GM12878 (cell line): Measurements from ENCODE around the gene ESR1. TPM values are rescaled to one million over a fixed set of nuclear protein-coding genes. Genes with fewer than 3 reads are reported as not detected.

ENCODE experiments used
- ATAC-seq: fragments of 200-7000 bp; cut with Tn5 transposase; 3 replicates; pipeline ENCODE4 v1.9.1; 2020; ENCODE audit warnings: mild to moderate bottlenecking, moderate library complexity
- BruUV-seq: library from RNA; stranded (reverse); fragments of 400-500 nt; replicated peaks from 2 replicates; lab custom pipeline; 2021; lab: Mats Ljungman, UMichigan
- CTCF ChIA-PET: fragments of 300-600 bp; sonication (Branson Sonifier 250); formaldehyde crosslinking; extraction: SDS; loops from one replicate; lab custom pipeline; 2021; ENCODE audit warnings: inconsistent platforms; lab: Yijun Ruan, JAX
- POLR2A ChIA-PET: fragments of 350-600 bp; formaldehyde crosslinking; extraction: SDS; loops from one replicate; lab custom pipeline; 2021; ENCODE audit warnings: inconsistent platforms; lab: Charles Lee
- RAD21 ChIA-PET: fragments of 300-600 bp; sonication (Branson Sonifier 250); formaldehyde crosslinking; loops from one replicate; lab custom pipeline; 2023; ENCODE audit warnings: antibody characterized with exemption; ENCODE audit not compliant: unreplicated experiment; lab: Charles Lee
- SMC1A ChIA-PET: fragments of 300-600 bp; sonication (Branson Sonifier 250); formaldehyde crosslinking; loops from one replicate; lab custom pipeline; 2023; ENCODE audit not compliant: unreplicated experiment, uncharacterized antibody; lab: Charles Lee
- DNase-seq: peaks from one replicate; pipeline ENCODE4 v3.0.0-alpha.2; 2011; ENCODE audit warnings: low read depth, low spot score
- FAIRE-seq: peaks from 3 replicates; lab custom pipeline; 2011; peaks lifted over from hg19 to GRCh38; lab: Jason Lieb, UNC
- H2AFZ ChIP-seq: 2 replicates; pipeline ENCODE4 v1.6.0; 2011; ENCODE audit warnings: low read depth, low read length, control low read depth; ENCODE audit not compliant: control insufficient read depth
- H3K27ac ChIP-seq: 2 replicates; pipeline ENCODE4 v1.5.1; 2011; ENCODE audit warnings: control low read depth; ENCODE audit not compliant: control insufficient read depth, insufficient read depth
- H3K27me3 ChIP-seq, 2 experiments: replicated peaks in 1 of 2; 2 replicates each; pipeline versions ENCODE4 v1.6.0 to v1.6.1; 2011; ENCODE audit warnings: low read length in 1 of 2; ENCODE audit not compliant: control insufficient read depth in 2 of 2, insufficient read depth in 2 of 2
- H3K36me3 ChIP-seq, 2 experiments: 2 replicates each; pipeline ENCODE4 v1.5.1; 2011; ENCODE audit warnings: low read length in 1 of 2; ENCODE audit not compliant: control insufficient read depth in 2 of 2, insufficient read depth in 2 of 2
- H3K4me1 ChIP-seq: 2 replicates; pipeline ENCODE4 v1.6.1; 2011; ENCODE audit warnings: mild to moderate bottlenecking, low read length, moderate library complexity, mixed read lengths; ENCODE audit not compliant: control insufficient read depth, insufficient read depth
- H3K4me2 ChIP-seq: 2 replicates; pipeline ENCODE4 v1.6.0; 2011; ENCODE audit warnings: control low read depth; ENCODE audit not compliant: control insufficient read depth, insufficient read depth
- H3K4me3 ChIP-seq: fragments of 200-600 bp; sonication (generic); 2 replicates; pipeline ENCODE4 v1.5.1; 2016
- H3K79me2 ChIP-seq: 2 replicates; pipeline ENCODE4 v1.6.0; 2011; ENCODE audit warnings: low read length; ENCODE audit not compliant: control insufficient read depth, insufficient read depth
- H3K9ac ChIP-seq: 2 replicates; pipeline ENCODE4 v1.8.0; 2011; ENCODE audit warnings: low read length, control low read depth, mixed read lengths; ENCODE audit not compliant: control insufficient read depth, insufficient read depth
- H3K9me3 ChIP-seq: replicated peaks from 3 replicates; pipeline ENCODE4 v1.5.1; 2011; ENCODE audit warnings: mild to moderate bottlenecking, low read length; ENCODE audit not compliant: control insufficient read depth, insufficient read depth
- H4K20me1 ChIP-seq: 2 replicates; pipeline ENCODE4 v1.6.0; 2011; ENCODE audit not compliant: control insufficient read depth, insufficient read depth
- BACH1 ChIP-seq: fragments of 450-650 bp; IDR thresholded peaks from 2 replicates; pipeline ENCODE4 v1.6.1; 2017; ENCODE audit warnings: mild to moderate bottlenecking, borderline replicate concordance
- BMI1 ChIP-seq: fragments of 450-650 bp; IDR thresholded peaks from 2 replicates; pipeline ENCODE4 v1.6.1; 2016; ENCODE audit warnings: mild to moderate bottlenecking, moderate library complexity, borderline replicate concordance
- MTA2 ChIP-seq: fragments of 450-650 bp; IDR thresholded peaks from 2 replicates; pipeline ENCODE4 v1.6.1; 2016; ENCODE audit warnings: low read depth, mild to moderate bottlenecking, moderate library complexity
- NFIC ChIP-seq: IDR thresholded peaks from 2 replicates; pipeline ENCODE4 v1.6.1; 2012; ENCODE audit warnings: low read depth, mild to moderate bottlenecking, inconsistent platforms, low read length, moderate library complexity
- NR2C1 ChIP-seq: fragments of 450-650 bp; IDR thresholded peaks from 2 replicates; pipeline ENCODE4 v1.6.1; 2017; ENCODE audit warnings: antibody characterized with exemption, mild to moderate bottlenecking, moderate library complexity
- SIX5 ChIP-seq: IDR thresholded peaks from 2 replicates; pipeline ENCODE4 v1.6.1; 2011; ENCODE audit warnings: mild to moderate bottlenecking, low read depth, low read length, moderate library complexity; ENCODE audit not compliant: severe bottlenecking
- STAT1 ChIP-seq: fragments of 450-650 bp; conservative IDR thresholded peaks from 2 replicates; pipeline ENCODE4 v1.6.1; 2014; ENCODE audit warnings: antibody characterized with exemption, mild to moderate bottlenecking
- TBL1XR1 ChIP-seq: IDR thresholded peaks from 2 replicates; pipeline ENCODE4 v1.6.1; 2012; ENCODE audit warnings: low read depth, low read length, improper control_type of control experiment
- WRNIP1 ChIP-seq: IDR thresholded peaks from 2 replicates; pipeline ENCODE4 v1.6.1; 2011; ENCODE audit warnings: low read depth, low read length, improper control_type of control experiment, borderline replicate concordance
- YBX1 ChIP-seq: fragments of 450-650 bp; IDR thresholded peaks from 2 replicates; pipeline ENCODE4 v1.6.1; 2016; ENCODE audit warnings: antibody characterized with exemption
- YY1 ChIP-seq: IDR thresholded peaks from 2 replicates; pipeline ENCODE4 v1.6.1; 2011; ENCODE audit warnings: low read depth, mild to moderate bottlenecking, low read length
- ZZZ3 ChIP-seq: IDR thresholded peaks from 2 replicates; pipeline ENCODE4 v1.6.1; 2011; ENCODE audit warnings: low read depth; ENCODE audit not compliant: control insufficient read depth, insufficient read length
- WGBS: methylation state at CpG from one replicate; pipeline ENCODE4 v1.1.6; 2016; ENCODE audit warnings: low lambda C conversion rate; ENCODE audit not compliant: insufficient replicate concordance, insufficient coverage; ENCODE audit errors: missing lambda C conversion rate; 5-methylcytosine and 5-hydroxymethylcytosine counted together
- in situ Hi-C: fragments of 300-500 bp; cut with MboI; formaldehyde crosslinking; loops from 9 replicates; pipeline ENCODE4 v1.14.3; 2018; ENCODE audit warnings: mixed read lengths
- intact Hi-C: fragments of 100-400 bp; cut with micrococcal nuclease; formaldehyde crosslinking; loops from one replicate; pipeline ENCODE4 v1.14.2; 2022; ENCODE audit not compliant: unreplicated experiment
- polyA plus RNA-seq, 11 experiments: library from polyadenylated mRNA; depleted of rRNA in 4 of 11; unstranded in 6 of 11; stranded (reverse) in 5 of 11; fragments of >200 nt; fragmentation: Nextera tagmentation in 4 of 11; fragmentation: Illumina TruSeq in 1 of 11; extraction: Ambion mirVana in 4 of 11; extraction: Trizol in 1 of 11; gene quantifications; 1 replicate in 1 of 11; 2 replicates in 10 of 11; pipeline versions ENCODE4 v1.2.1 to v1.2.3, GENCODE V29; 2011 to 2016; ENCODE audit warnings: inconsistent platforms in 2 of 11, missing spikeins in 2 of 11, low read depth in 1 of 11
- total RNA-seq, 4 experiments: library from RNA; depleted of rRNA in 3 of 4; stranded (reverse); fragments of >200 nt in 3 of 4; fragmentation: Illumina TruSeq in 1 of 4; extraction: Trizol in 1 of 4; gene quantifications; 2 replicates each; pipeline versions ENCODE4 v1.2.1 to v1.2.3, GENCODE V29; 2013 to 2021
- TF ChIP-seq, protein P1 (sequence below): IDR thresholded peaks from 2 replicates; pipeline ENCODE4 v1.6.1; 2011; ENCODE audit warnings: mild to moderate bottlenecking, low read depth, low read length, moderate library complexity; ENCODE audit not compliant: insufficient replicate concordance
- TF ChIP-seq, protein P2 (sequence below): fragments of 450-650 bp; IDR thresholded peaks from 2 replicates; pipeline ENCODE4 v1.6.1; 2017; ENCODE audit warnings: low read depth, mild to moderate bottlenecking, moderate library complexity

The ESR1 gene
- total and polyA plus RNA-seq, 10 of the 15 experiments (the other 5 are each of a cell fraction or from before 2014, with no cell fraction given): 0.03 to 0.51 (median 0.21) TPM; not detected in 4

DNA sequence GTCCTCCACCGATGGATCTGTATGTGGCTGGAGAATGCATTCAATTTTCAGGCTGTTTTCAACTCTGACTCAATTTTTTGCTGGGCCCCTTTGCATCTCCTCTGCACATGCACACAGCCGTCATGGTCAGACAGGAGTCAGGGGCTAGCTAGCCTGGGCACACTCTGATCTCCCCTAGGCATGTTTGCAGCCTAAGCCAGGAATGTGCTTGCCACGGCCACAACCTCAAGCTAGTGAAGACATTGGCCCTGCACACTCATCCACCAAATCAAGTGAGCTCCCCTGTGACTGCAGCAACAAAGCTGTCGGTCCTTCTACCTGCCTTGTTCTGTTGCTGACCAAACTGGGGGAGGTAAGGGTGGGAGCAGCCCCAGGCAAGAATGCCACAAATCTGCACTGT lies 300.5 kb downstream of the ESR1 start (continued):
- TF ChIP-seq YY1: no peak
- no peak for TF ChIP-seq ZZZ3
- TF ChIP-seq NR2C1: no peak
- TF ChIP-seq, protein P1, sequence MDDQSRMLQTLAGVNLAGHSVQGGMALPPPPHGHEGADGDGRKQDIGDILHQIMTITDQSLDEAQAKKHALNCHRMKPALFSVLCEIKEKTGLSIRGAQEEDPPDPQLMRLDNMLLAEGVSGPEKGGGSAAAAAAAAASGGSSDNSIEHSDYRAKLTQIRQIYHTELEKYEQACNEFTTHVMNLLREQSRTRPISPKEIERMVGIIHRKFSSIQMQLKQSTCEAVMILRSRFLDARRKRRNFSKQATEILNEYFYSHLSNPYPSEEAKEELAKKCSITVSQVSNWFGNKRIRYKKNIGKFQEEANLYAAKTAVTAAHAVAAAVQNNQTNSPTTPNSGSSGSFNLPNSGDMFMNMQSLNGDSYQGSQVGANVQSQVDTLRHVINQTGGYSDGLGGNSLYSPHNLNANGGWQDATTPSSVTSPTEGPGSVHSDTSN: no peak

DNA sequence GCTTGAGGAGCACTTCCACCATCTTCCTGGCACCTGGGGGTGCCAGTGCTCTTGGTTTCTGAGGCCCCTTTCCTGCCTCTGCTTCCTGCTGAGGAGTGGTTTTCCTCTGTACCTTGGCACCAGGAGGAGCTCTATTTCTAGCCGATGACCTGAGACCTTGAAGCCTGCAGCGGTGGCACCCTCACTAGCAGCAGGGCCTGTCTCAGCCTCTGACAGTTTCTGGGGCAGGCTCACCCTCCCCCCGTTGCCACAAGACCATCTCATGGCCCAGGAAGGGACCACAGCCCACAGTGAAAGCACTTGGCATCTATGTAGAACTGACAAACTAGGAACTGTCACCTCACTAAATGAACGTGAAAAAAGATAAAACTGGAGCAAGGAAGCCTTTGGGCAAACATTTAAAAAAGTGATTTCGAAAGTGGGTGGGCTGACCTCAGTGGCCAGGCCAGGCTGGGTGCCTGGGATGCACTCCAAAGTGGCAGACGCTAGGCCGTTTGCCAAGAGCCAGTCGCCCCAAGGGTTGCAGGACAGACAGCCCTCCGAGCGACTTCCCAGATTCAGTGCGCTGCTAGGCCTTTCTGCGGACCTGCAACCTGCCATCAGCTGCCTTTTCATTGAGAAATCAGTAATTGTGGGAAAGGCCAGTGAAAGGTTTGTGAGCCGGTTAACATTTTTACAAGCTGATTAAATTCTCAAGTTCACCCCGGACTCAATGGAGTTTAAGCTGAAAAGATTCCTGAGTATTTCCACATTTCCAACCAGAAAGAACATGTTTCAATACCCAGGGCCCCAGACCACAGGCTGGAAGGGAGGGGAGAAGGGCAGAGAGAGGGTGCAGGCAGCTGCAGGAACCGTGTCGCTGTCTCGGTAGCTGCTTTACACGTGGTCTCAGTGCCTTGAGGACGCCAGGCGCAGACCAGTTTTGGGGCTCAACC lies 303.7 kb downstream of the ESR1 start:
- FAIRE-seq: no peak
- ATAC-seq: no peak
- Histone ChIP-seq H3K4me1 (no peaks in the 10 kb centered on the region), H2AFZ (no peak overlapping the region), H3K4me3 (no peak overlapping the region), H3K9ac (no peak overlapping the region), H3K9me3 (no peaks in the 10 kb centered on the region), H3K27ac (no peak overlapping the region)
- 60% methylated on average over 20 of the region's 20 CpGs for WGBS
- ChIA-PET CTCF (interaction anchor here (0.6 to 1.5 kb wide), 4 partner anchors 228 to 520 kb away, joined by 3 to 4 read pairs (median 3); no protein-coding TSS in a partner anchor), RAD21 (interaction anchor here (1.8 kb wide), 1 partner anchor 13 kb away, joined by 6 read pairs; no protein-coding TSS in a partner anchor)
- TF ChIP-seq BACH1: no peak
- TF ChIP-seq, protein P2, sequence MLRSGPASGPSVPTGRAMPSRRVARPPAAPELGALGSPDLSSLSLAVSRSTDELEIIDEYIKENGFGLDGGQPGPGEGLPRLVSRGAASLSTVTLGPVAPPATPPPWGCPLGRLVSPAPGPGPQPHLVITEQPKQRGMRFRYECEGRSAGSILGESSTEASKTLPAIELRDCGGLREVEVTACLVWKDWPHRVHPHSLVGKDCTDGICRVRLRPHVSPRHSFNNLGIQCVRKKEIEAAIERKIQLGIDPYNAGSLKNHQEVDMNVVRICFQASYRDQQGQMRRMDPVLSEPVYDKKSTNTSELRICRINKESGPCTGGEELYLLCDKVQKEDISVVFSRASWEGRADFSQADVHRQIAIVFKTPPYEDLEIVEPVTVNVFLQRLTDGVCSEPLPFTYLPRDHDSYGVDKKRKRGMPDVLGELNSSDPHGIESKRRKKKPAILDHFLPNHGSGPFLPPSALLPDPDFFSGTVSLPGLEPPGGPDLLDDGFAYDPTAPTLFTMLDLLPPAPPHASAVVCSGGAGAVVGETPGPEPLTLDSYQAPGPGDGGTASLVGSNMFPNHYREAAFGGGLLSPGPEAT: no peak
- TF ChIP-seq MTA2: no peak
- TF ChIP-seq SIX5: no peak
- TF ChIP-seq NFIC: no peak
- no peak for TF ChIP-seq WRNIP1
- TF ChIP-seq STAT1: no peak
- TF ChIP-seq TBL1XR1: no peak
- TF ChIP-seq YBX1: no peak
- no peak for TF ChIP-seq BMI1
- TF ChIP-seq, all 136 proteins: peak for 0
- H3K27me3 ChIP-seq: no peaks in the 10 kb centered on the region
- in situ Hi-C loops: no loop called here
- BruUV-seq: no TSS peak
- no peaks in the 10 kb centered on the region for H3K79me2 ChIP-seq
- H3K36me3 ChIP-seq: no peaks in the 10 kb centered on the region
- intact Hi-C loops: no loop called here
- ChIA-PET SMC1A (interaction anchor here (0.9 to 1.6 kb wide), 3 partner anchors 12 to 14 kb away, joined by 3 to 6 read pairs (median 4); no protein-coding TSS in a partner anchor), POLR2A (interaction anchor here (0.7 kb wide), 1 partner anchor 12 kb away, joined by 3 read pairs; no protein-coding TSS in a partner anchor)
- no peak overlapping the region for H3K4me2 ChIP-seq
- DNase-seq: no peak
- no peaks in the 10 kb centered on the region for H4K20me1 ChIP-seq
